Measurements from ENCODE around the gene FUCA1.
"Not testable (repeated sequence)": the region's sequence is repeated elsewhere in the genome, so short reads cannot be mapped to it uniquely, and the experiment has no call there.

The FUCA1 gene

GRCh38 chr1:23834156-23834555 is 33.9 kb downstream of the FUCA1 start:
- not testable (repeated sequence) for DNase-seq

DNA sequence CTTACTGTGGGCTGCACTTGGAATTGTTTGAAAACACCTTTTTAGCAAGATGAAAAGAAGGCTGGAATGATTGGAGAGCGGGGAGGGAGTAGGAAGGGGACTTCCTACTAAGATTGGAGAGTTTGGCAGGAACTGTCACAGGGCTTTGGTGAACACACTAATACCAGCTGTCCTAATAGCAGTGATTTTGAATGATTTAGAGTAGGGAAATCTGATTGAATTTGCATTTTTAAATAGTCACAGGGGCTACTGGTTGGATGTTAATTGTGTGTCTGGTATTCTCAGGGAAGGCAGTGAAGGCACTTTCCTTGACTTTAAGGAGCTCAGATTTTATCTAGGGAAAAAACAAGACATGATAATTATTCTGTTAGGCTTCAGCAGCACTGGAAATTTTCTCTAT is 40.4 kb downstream of the FUCA1 start:
- no peak for DNase-seq

- not testable (repeated sequence) for DNase-seq
These were observed 41.5 kb downstream of the FUCA1 start for GRCh38 chr1:23826590-23826989.

DNA sequence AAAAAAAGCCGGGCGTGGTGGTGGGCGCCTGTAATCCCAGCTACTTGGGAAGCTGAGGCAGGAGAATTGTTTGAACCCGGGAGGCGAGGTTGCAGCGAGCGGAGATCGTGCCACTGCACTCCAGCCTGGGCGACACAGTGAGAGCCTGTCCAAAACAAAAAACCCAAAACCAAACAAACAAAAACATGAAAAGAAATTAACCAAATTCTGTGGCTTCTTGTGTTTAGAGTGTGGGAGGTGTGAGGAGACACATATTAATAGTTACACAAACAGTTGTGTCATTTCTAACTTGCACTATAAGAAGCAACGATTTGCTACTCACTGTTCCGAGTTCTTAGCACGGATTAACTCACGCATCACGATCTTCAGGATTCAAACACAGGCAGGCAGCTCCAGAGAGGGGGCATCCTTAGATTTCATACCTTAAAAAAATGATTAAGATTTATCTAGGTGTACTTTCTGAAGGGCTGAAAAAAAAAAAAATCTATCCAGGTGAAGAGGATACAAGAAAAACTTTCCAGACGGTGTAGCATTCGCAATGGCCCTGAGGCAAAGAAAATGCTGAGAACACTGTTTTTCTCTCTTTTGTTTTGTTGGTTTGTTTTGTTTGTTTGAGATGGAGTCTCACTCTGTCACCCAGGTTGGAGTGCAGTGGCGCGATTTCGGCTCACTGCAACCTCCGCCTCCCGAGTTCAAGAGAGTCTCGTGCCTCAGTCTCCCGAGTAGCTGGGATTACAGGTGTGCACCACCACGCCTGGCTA is 42.1 kb downstream of the FUCA1 start:
- no peak for DNase-seq

DNA sequence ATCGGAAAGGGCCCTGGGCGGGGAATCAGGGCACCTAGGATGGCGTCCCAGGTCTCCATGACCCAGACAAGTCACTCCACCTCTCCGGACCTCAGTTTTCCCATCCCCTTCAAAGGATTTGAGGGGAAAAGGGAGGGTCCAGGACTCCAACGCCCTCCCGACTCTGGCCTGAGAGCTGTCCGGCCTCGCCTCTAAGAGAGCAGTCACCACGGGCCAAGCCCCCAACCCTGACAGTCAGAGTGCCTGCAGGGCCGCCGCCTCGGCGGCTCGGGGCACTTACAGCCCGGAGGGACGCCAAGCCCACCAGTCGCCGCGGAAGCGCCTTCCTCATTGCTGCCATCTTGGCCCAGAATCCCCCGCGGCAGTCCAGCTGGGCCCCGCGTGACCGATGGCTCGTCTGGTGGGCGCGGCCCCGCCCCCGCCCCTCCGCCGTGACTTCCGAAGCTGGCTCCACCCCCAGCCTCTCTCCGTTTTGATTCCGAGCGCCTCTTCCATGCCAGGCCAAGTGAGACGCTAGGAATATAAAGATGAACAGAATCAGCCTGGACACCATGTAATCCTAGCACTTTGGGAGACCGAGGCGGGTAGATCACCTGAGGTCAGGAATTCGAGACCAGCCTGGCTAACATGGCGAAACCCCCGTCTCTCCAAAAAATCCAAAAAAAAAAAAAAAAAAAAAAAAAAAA is 42.9 kb downstream of the FUCA1 start, which contains the start of gene HMGCL:
HMGCL (minus strand) TSS at position 354 of the 686 bp plus-strand sequence; CDS start at position 340, 14 bp downstream.
- DNase-seq: peak; percentile 89

GRCh38 chr1:23824711-23825075 is 43.4 kb downstream of the FUCA1 start:
- no peak for DNase-seq

- no peak for DNase-seq
These were observed 44.3 kb downstream of the FUCA1 start for GRCh38 chr1:23823767-23824166.

GRCh38 chr1:23817633-23818032 is 50.5 kb downstream of the FUCA1 start:
- DNase-seq: no peak

DNA sequence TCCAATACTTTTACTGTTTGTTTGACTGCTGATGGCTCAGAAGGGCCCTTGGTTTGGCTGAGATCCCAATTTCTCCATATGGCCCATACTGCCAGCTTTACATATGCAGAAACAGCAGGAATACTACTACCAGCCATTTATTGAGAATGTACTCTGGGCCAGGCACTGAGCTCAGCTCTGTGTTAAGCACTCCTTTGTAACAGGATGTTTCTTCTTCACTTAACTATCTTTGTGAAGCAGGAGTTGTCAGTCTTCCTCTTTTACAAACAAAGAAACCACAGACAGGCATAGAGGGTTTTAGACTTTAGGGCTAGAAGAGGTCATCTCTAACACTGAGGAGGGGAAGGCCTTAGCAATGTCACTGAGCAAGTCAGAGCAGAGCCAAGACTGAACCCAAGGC is 51.2 kb downstream of the FUCA1 start:
- DNase-seq: no peak

DNA sequence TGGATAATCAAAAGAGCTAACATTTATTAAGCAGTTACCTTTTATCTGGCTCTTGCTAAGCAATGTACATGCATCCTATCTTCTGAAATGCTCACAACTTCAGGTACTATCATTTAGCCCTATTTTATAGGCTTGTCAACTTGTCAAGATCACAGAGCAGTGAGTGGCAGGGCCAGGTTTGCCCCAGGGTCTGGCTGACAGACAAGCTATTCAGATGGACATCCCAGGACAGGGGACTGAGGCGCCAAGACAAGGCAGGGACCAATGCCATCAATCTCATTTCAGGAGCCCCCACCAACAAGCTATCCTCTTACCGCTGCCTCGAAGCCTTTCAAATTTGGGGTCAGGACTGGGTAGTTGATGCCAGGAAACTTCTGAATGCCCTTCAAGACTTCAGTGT is 51.7 kb downstream of the FUCA1 start:
- no peak for DNase-seq

GRCh38 chr1:23814016-23814415 is 54.1 kb downstream of the FUCA1 start:
- DNase-seq: no peak

DNA sequence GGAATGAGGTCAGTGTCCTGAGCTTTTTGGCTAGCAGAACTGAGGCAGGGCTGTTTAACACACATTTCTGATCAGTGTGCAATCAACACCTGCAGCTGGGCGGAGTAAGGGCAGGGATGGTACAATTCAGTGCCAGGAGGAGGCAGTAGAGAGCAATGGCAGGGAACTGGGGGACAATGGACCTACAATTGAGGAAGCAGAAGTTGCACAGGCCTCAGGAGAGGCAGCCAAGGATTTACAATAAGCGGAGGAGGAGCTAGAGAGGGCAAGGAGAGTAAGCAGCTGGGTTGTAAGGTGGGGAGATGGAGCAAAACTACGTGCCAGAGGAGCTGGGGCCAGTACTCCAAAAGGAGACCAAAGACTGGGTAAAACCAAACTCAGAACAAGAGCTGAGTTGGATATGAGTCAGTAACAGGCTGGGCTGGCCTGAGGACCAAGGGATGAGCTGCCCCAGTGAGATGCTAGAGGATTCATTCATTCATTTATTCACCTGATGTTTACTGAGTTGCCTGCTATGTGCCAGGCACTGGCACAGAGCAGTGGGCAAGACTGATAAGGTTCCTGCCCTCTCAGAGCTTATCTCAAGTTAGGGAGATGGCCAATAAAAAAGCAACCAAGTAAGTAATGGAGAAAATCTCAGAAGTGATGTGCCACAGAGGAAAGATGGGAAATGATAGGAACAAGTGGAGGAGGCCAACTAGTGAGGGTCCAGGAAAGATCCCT is 57.1 kb downstream of the FUCA1 start:
- DNase-seq: no peak

- no peak for DNase-seq
These were observed 58.3 kb downstream of the FUCA1 start for GRCh38 chr1:23809751-23810171.

DNA sequence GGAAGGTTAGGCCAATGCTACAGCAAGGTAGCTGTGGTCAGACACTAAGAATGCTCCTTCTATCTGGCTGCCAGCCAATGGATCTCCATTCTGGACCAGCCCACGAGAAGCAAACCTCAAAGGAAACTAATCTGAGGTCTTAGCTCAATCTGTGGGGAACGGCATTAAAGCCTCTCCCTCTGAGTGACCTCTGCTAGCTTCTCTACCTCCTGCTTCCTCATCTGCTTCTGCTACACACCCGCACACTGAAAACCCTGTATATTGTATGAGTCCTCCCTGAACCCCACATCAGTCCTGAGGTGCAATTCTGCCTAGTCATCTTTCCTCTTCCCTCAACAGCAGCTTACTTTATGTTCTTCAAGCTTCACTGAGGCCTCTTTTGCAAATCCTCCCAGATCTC is 60.6 kb downstream of the FUCA1 start:
- no peak for DNase-seq

DNA sequence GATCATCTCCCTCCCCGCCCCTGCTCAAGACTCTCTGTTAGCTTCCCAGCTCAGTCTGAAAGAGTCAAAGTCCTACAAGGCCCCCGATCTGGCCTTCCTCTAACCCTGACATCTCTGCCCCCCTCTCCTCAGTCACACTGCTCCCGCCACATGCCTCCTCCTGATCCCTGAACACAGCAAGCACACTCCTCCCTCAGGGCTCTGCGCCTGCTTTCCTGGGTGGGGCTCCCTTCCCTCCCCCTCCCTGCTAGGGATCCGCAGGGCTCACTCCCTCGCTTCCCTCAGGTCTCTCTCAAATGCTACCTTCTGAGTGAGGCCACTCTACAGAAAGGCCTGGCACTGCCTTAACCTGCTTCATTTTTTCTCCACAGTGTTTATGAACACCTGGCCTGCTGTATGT is 61.8 kb downstream of the FUCA1 start:
- DNase-seq: no peak

GRCh38 chr1:23805025-23805424 is 63.1 kb downstream of the FUCA1 start:
- DNase-seq: no peak

DNA sequence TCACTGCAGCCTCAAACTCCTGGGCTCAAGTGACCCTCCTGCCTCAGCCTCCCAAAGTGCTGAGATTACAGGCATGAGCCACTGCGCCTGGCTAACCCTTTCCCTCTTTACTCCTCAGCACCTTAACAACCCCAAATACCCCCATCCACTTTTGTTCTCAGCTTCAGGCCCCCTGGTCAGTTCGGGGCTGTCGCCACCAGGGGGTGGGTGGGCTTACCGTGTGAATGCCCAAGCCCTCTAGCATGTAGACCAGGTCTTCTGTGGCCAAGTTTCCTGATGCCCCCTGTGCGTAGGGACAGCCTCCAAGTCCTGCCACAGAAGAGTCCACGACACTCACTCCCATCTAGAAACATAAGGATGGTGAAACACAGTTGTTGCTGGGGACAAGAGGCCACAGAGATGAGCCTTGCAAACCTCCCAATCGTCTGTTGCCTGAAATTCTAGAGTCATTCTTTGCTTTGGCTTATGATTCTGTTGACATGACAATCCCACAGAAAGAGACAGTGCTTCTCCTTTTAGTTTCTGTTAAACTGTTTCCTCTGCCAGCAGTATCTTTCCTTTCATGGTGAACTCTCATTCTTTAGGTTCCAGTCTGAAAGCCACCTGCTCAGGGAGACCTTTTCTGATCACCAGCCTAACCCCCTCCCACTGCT is 63.8 kb downstream of the FUCA1 start:
- DNase-seq: no peak

DNA sequence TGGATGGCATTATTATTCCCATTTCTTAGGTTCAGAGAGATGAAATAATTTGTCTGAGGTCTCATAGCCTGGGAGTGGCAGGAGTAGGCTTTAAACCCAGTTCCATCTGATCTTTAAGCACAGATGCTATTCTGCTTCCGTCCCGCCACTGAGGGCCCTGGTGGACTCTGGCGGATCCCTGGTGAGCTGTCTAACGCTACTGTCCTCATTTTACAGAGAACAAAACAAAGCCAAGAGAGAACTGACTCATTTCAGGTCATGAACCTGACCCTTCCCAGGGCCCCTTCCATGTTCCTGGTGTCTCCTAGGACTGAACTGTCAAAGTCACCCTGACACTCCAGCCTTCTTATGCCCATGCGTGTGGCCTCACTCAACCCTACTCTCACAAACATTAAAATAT is 64.4 kb downstream of the FUCA1 start:
- no peak for DNase-seq

DNA sequence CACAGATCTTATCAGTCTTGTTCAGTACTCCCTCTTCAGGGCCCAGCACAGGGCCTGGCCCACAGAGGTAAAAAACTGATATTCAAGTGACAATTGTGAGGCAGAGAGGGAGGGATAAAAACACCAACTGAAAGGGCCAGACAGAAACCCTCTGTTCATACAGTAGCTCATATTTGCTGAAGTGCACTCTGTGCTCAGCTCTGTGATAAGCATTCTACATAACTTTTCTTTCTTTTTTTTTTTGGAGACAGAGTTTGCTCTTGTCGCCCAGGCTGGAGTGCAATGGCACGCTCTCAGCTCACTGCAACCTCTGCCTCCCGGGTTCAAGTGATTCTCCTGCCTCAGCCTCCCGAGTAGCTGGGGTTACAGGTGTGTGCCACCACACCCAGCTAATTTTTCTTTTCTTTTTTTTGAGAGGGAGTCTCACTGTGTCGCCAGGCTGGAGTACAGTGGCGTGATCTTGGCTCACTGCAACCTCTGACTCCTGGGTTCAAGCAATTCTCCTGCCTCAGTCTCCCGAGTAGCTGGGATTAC is 65.2 kb downstream of the FUCA1 start:
- not testable (repeated sequence) for DNase-seq

GRCh38 chr1:23801876-23802275 is 66.2 kb downstream of the FUCA1 start:
- DNase-seq: no peak

DNA sequence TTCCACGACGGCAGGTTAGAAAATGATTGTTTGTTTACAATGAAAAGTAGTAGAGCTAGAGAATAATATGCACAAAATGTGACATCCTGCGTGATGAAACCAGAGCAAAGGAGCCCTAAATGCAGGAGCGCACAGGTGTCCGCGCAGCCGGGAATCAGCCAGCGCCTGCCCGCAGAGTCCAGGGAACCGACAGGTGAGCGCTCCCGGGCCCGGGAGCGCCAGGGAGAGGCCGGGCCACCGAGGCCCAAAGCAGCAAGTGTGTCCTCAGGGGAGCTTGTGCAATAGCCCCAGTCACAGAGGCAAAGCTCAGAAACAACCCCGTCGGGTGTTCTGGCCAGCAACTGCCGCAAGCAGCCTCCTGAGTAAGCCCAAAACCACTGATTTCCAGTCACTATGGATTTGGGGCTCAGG is 66.7 kb downstream of the FUCA1 start:
- DNase-seq: no peak

GRCh38 chr1:23800400-23801337 is 67.4 kb downstream of the FUCA1 start, which contains the start of gene GALE:
TSS of gene GALE (minus strand) at chr1:23800754. CDS start at chr1:23799007, 1,747 bp downstream.
- peak; percentile 91 for DNase-seq

All from NCI-H510A (cell line).